Measurements from ENCODE around the gene CBLIF. TPM values are rescaled to one million over a fixed set of nuclear protein-coding genes. Genes with fewer than 3 reads are reported as not detected.

CBLIF gene
- total RNA-seq, 1 experiment from 2014 or later: not detected

DNA sequence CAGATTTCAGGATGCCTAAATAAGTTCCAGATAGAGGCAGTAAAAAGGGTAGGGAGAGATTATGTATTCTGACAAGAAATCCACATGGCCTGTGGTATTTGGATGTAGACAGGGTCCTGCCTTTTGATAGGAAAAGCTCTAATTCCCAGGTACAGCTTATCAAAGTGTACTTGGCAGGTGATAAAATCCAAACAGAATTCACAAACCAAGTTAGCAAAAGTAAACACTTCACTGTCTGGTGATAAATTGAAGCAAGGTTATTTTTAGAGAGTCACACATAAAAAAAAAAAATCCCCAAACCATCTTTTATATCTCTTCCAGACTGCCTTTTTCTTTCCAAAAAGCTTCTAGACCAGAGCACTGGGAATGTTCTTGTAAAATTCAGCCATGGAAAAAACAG lies 5.7 kb downstream of the CBLIF start:
- H3K4me3 ChIP-seq (ENCODE audit: low read length): no peak overlapping the region
- no peaks in the 10 kb centered on the region for H3K9me3 ChIP-seq (ENCODE audit: low read length)
- no peaks in the 10 kb centered on the region for H4K20me1 ChIP-seq (ENCODE audit: low read length)
- H3K27me3 ChIP-seq (ENCODE audit: low read length): no peaks in the 10 kb centered on the region
- BruUV-seq (replicated peaks): no TSS peak
- TF ChIP-seq EZH2phosphoT487 (IDR thresholded peaks at IDR 0.05; ENCODE audit: borderline replicate concordance, low read length) (no peak), CTCF (conservative IDR thresholded peaks at IDR 0.05; ENCODE audit: low read depth, low read length) (no peak)
- DNase-seq (no peak), ATAC-seq (no peak)
- no peaks in the 10 kb centered on the region for H3K36me3 ChIP-seq (ENCODE audit: low read depth, low read length)
- H3K9me2 ChIP-seq (replicated peaks; ENCODE audit: low read length): 0 out of 2 replicates have a peak, but pooled peaks cover 2% of the 10 kb centered on the region
- ChIA-PET POLR2A (ENCODE audit: unreplicated experiment) (no interaction called here), CTCF (no interaction called here)
- no peak overlapping the region for H3K9ac ChIP-seq (ENCODE audit: low read length)
- no peaks in the 10 kb centered on the region for H3K79me2 ChIP-seq (ENCODE audit: low read length)
- no peaks in the 10 kb centered on the region for H3F3A ChIP-seq (ENCODE audit: low read length, unreplicated experiment)
- H2AFZ ChIP-seq (ENCODE audit: low read length): no peak overlapping the region
- no peak overlapping the region for H3K27ac ChIP-seq (ENCODE audit: low read length)
- intact Hi-C loops (cut with micrococcal nuclease): no loop called here
- no peak overlapping the region for H3K4me2 ChIP-seq (ENCODE audit: low read length)
- no peaks in the 10 kb centered on the region for H3K4me1 ChIP-seq (ENCODE audit: insufficient read depth, low read length)

DNA sequence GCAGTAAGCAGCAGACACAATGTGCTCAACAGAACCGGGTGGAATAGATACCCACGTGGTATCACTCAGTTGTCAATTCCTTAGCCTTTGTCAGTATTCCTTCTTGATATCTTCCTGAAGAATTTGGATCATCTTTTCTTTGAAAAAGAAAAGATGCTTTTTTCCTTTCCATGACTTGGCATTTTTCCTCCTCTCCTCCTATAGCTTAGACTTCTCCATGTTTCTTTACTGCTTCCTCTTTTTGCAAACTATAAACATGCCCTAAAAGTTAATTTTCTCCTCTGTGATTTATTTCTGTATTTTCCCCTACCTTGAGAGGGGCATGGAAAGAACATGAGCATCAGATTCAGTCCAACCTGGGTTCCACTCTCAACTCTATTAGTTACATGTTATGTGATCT lies 11.7 kb downstream of the CBLIF start:
- no TSS peak for BruUV-seq (replicated peaks)
- Histone ChIP-seq H3F3A (ENCODE audit: low read length, unreplicated experiment) (no peaks in the 10 kb centered on the region), H3K9me2 (replicated peaks; ENCODE audit: low read length) (no peaks in the 10 kb centered on the region), H3K27me3 (ENCODE audit: low read length) (no peaks in the 10 kb centered on the region), H3K9ac (ENCODE audit: low read length) (no peak overlapping the region), H4K20me1 (ENCODE audit: low read length) (no peaks in the 10 kb centered on the region), H3K4me3 (ENCODE audit: low read length) (no peak overlapping the region), H3K79me2 (ENCODE audit: low read length) (no peaks in the 10 kb centered on the region), H3K4me1 (ENCODE audit: insufficient read depth, low read length) (no peaks in the 10 kb centered on the region), H3K36me3 (ENCODE audit: low read depth, low read length) (no peaks in the 10 kb centered on the region), H3K4me2 (ENCODE audit: low read length) (no peak overlapping the region), H3K9me3 (ENCODE audit: low read length) (no peaks in the 10 kb centered on the region), H3K27ac (ENCODE audit: low read length) (no peak overlapping the region), H2AFZ (ENCODE audit: low read length) (no peak overlapping the region)
- TF ChIP-seq CTCF (conservative IDR thresholded peaks at IDR 0.05; ENCODE audit: low read depth, low read length): no peak
- ChIA-PET CTCF (no interaction called here), POLR2A (ENCODE audit: unreplicated experiment) (no interaction called here)
- ATAC-seq: no peak
- DNase-seq: no peak
- intact Hi-C loops (cut with micrococcal nuclease): no loop called here

DNA sequence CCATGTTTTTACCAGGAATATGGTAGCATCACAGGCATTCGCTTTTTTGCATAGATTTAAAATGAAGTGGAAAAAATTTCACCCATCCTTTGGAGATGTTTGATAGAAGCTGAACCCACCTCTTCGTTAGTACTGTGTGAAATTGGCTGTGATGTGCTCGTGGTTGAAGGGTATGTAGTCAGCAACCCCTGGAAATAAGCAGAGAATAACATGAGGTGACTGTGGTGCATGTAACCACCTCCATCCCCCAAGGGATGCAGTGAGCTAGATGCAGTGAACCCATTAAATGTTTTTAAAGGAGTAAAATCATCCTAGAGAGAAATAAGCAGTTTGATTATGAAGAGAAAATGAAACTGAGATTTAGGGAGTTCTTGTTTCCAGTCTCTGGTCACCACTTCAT lies 15.9 kb downstream of the CBLIF start:
- H3K4me2 ChIP-seq (ENCODE audit: low read length): no peak overlapping the region

More for the DNA sequence above, 15.9 kb downstream of the CBLIF start:
- Histone ChIP-seq H3F3A (ENCODE audit: low read length, unreplicated experiment) (no peaks in the 10 kb centered on the region), H3K4me3 (ENCODE audit: low read length) (no peak overlapping the region), H3K27ac (ENCODE audit: low read length) (no peak overlapping the region), H3K9me3 (ENCODE audit: low read length) (no peaks in the 10 kb centered on the region), H3K9me2 (replicated peaks; ENCODE audit: low read length) (no peaks in the 10 kb centered on the region), H2AFZ (ENCODE audit: low read length) (no peak overlapping the region), H4K20me1 (ENCODE audit: low read length) (no peaks in the 10 kb centered on the region), H3K27me3 (ENCODE audit: low read length) (no peaks in the 10 kb centered on the region), H3K36me3 (ENCODE audit: low read depth, low read length) (no peaks in the 10 kb centered on the region), H3K79me2 (ENCODE audit: low read length) (no peaks in the 10 kb centered on the region), H3K9ac (ENCODE audit: low read length) (no peak overlapping the region), H3K4me1 (ENCODE audit: insufficient read depth, low read length) (no peaks in the 10 kb centered on the region)
- ChIA-PET POLR2A (ENCODE audit: unreplicated experiment) (no interaction called here), CTCF (no interaction called here)
- TF ChIP-seq EZH2phosphoT487 (IDR thresholded peaks at IDR 0.05; ENCODE audit: borderline replicate concordance, low read length) (no peak), EZH2 (IDR thresholded peaks at IDR 0.05; ENCODE audit: low read length, unreplicated experiment) (no peak), CTCF (conservative IDR thresholded peaks at IDR 0.05; ENCODE audit: low read depth, low read length) (no peak)
- DNase-seq (no peak), ATAC-seq (no peak)
- BruUV-seq (replicated peaks): no TSS peak
- intact Hi-C loops (cut with micrococcal nuclease): no loop called here
